GM19372 (cell line): ENCODE measurements around the gene DAPP1.
"Not testable (repeated sequence)": the region's sequence is repeated elsewhere in the genome, so short reads cannot be mapped to it uniquely, and the experiment has no call there.

Experiments
- ATAC-seq: cut with Tn5 transposase; IDR thresholded peaks from one replicate; pipeline ENCODE4 v1.9.1; 2021; ENCODE audit warnings: mild to moderate bottlenecking, low read depth, moderate library complexity; ENCODE audit not compliant: unreplicated experiment

Gene DAPP1

GRCh38 chr4:99822734-99823133, 6.1 kb downstream of the DAPP1 start:
- no peak for ATAC-seq

DNA sequence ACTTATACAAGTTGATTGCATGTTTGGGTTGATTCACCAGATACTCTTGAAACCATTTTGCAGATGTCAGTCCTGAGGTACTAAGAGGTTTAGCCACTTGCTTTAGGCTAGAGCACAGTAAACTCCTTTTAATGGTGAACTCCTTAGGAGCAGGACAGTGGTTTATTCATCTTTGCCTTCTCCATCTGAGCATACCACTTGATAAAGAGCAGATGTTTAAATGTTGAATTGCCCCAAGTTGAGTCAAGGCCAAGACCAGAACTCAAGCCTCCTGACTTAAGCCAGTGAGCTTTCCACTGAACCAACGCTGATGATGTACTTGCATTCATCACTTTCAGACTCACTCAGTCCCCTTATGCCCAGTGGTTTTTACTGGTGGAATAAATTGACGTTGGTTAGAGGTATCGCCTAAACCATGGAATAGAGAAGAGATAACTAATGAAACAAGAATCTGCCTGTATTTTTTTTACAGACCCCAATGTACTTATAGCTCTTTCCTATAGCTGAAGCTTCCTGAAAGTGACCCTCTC, 7.5 kb downstream of the DAPP1 start:
- no peak for ATAC-seq

DNA sequence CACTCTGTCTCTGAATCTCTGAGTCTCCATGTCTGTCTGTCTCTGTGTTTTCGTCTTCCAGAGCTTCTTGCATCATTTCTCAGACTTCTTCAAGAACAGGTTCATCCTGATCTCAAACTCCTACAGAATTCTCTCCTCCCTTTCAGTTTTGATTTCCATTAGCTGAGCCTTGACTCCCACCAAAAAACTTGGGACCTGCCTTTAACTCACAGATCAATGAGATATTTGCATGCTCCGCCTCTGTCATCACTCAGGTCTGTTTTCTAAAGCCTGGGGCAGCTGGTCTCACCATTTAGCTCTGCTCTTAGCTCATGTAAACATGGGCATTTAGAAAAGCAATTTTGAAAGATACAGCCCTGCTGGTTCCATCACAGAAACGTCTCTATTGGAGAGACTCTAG, 8.6 kb downstream of the DAPP1 start:
- no peak for ATAC-seq

DNA sequence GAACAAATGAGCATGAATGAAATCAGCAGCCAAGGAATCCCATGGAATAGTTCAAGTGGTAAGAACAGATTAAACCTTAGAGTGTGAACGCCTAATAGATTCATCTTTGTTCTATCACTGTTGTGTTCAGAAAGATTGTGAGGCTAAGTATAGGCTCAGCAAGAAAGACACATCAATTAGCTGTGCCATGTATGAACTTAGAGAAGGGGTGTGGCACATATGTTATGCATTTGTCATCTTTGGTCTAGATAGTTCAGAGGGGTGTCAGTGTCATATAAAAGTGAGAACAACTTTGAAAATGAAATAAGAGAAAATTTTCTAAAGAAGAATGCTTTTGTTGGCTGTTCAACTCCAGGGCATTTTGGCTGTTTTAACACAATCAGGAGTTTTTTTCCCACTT, 9.4 kb downstream of the DAPP1 start:
- ATAC-seq: no peak

DNA sequence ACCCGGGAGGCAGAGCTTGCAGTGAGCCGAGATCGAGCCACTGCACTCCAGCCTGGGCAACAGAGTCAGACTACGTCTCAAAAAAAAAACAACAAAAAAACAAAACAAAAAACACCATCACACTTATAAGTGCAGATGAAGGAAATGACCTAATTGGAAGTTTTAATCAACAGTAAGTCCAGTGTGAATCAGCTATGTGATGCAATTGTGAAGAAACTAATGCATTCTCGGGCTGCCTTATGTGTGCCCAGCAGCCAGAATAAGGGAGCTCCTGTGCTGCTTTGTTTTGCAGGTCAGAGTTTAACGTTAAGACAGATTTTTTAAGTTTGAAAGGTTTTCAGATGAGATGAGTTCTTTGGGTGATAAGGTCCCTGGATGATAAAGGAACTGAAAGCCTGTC, 10.8 kb downstream of the DAPP1 start:
- no peak for ATAC-seq

- ATAC-seq: no peak
Measured at GRCh38 chr4:99827857-99828256, 11.2 kb downstream of the DAPP1 start.

- no peak for ATAC-seq
Measured at GRCh38 chr4:99828477-99828876, 11.8 kb downstream of the DAPP1 start.

GRCh38 chr4:99830051-99830450, 13.4 kb downstream of the DAPP1 start:
- not testable (repeated sequence) for ATAC-seq

- ATAC-seq: no peak
Measured at GRCh38 chr4:99832321-99832720, 15.7 kb downstream of the DAPP1 start.

DNA sequence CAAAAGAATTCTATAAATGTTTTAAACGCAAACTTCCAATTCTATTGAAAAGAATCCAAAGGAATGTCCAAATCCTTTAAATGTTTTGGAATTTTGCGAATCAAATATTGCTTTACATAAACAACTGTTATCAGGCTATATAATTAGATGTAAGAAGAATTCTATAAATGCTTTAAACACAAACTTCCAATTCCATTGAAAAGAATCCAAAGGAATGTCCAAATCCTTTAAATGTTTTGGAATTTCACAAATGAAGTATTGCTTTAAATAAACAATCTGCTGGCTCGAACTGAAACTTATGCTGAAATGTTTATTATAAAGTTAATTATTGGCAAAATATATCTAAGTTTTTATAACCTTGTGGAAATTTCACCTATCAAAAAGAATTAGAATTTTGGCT, 16.1 kb downstream of the DAPP1 start:
- no peak for ATAC-seq

DNA sequence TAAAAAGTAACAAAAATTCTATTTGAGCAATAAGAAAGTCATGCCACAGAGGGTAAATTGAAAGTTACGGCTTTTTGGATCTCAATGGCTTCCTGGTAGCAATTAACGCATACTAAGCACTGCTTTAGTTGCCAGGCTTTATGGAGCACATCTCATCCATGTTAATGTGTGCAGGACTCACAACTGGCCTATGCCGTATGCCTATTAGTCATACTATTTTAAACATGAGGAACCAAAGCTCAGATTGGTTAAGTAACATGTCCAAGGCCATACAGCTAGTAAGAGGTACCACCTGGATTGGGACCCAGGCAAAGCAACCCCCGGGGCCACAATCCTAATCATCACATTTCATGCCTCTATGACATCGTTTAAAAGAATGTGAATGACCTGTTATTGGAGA, 17.1 kb downstream of the DAPP1 start:
- no peak for ATAC-seq

DNA sequence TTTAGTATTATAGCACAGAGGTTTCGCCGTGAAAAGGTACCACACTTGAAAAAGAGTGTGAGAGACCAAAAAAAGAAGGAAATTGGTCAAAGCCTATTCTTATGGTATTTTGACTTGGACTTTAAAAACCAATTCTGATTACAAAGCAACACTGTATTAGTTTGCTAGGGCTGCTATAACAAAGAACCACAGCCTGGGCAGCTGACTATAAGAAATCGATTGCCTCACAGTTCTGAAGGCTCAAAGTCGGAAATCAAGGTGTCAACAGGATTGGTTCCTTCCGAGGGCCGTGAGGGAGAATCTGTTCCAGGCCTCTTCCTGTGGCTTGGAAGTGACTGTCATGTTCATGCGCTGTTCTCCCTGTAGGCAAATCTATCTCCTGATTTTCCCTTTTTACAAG, 17.9 kb downstream of the DAPP1 start:
- no peak for ATAC-seq

DNA sequence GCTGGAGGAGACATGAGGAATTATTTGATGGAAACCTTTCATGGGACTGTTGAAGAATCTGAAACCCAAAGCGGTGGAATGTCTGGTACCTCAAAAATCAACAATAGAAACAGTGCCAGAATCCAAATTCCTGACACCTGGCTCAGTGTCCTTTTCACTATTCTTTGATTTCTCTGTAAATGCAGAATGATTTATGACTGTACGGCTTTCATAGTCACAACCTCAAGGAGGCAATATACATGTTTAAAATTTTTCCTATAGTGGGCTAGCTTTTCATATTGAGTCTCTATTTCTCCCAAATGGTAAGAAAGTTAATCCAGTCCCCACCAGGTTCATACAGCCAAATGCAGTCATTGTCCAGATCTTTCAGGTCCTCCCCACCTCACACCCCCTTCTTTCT, 19.3 kb downstream of the DAPP1 start:
- no peak for ATAC-seq

- ATAC-seq: no peak
Measured at GRCh38 chr4:99838927-99839326, 22.3 kb downstream of the DAPP1 start.

DNA sequence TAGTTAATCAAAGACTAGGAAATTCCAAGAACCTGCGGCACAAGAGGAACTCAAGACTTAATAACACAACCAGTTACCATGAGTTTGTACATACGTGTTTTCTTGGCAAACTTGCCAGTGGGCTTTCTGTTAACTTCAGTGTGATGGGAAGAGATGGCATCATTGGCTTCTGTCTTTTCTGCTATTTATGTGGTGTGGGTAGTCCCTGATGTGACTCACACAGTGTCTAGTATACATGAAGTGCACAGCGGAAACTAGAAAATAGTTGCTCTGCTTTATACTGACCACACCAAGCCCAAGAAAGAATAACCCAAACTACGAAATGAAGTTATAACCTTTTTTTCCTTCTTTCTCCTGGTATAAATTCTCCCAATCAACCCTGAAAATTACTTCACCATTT, 24.5 kb downstream of the DAPP1 start:
- peak; percentile 51 for ATAC-seq

- ATAC-seq: no peak
Measured at GRCh38 chr4:99843413-99843812, 26.8 kb downstream of the DAPP1 start.

DNA sequence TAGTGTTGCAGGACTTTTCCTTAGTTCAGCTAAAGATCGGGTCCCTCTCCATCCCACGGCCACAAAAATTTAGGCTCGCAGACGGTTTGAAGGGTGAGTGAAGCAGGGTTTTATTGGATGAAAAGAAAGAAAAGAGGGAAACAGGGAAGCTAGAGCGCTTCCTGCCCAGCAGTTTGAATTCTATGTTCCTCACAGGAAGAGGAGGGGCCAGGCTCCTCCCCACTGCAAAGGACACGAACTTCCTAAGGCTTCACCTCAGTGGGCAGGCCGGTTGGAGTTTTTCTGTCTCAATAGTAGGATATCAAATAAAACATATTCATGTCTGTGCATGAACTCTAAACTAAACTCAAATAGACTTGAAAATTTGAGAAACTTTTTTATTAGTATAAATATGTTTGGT, 27.4 kb downstream of the DAPP1 start:
- ATAC-seq: no peak

DNA sequence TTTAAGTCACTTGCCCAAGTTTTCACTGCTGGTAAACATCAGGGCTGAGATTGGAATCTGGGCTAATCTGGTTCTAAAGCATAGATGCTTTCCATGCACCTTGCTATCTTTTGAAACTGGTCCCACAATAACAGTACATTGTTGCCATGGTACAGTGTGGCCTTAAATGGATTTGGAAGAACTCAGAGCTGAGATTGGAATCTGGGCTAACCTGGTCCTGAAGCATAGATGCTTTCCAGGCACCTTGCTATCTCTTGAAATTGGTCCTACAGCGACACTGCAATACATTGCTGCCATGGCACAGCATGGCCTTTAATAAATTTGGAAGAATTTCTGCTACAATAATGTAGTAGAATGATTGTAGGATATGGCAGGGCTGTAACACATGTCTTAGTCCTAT, 28.6 kb downstream of the DAPP1 start:
- no peak for ATAC-seq

DNA sequence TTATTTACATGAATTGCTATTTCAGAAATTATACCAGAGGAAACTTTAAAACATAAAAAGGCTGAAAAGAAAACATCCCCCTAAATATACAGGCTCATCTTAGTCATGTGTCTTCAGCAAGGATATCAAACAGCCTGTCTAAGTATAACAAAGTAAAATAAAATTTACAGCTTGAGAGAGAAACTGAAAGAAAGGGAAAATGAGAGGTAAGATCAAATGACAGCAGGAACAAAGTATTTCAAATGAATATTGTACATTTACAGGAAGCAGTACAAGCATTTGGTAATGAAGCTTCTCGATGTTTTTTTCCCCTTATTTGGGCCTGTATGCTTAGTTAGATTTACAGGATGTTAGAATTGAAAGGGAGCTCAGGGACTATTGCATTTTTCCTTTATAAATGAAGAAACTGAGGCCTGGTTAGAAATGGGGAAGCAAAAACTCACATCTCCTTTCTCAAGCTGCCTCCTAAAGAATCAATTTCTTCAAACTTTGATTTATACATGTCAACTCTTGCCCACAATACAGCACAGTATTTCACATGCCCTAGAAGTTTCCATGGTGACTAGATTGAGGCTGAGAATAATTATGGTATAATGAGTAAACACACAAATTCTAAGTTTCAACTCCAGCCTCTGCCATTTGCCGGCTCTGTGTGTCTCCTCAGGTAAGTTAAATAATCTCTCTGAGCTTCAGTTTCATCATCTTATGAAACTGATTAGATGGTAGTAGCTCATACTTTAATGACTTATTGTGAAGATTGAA, 29.3 kb downstream of the DAPP1 start:
- peak; percentile 18 for ATAC-seq

DNA sequence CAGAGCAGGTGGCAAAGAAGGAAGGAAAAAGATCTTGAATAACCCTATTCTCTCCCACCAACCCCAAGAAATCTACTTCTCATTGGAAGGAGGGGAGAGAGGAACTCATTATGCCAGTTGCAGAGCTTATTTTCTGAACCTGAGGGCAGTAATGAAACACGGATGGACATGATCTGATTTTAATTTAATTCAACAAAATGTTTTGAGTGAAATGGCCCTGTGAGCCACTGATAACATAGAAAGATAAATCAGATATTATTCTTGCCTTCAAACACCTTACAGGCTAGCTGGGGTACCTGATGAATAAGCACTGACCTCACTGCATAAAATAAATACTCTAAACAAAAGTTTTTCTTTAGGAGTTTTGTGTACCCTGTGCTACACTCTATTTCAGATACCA, 30.3 kb downstream of the DAPP1 start:
- ATAC-seq: no peak

DNA sequence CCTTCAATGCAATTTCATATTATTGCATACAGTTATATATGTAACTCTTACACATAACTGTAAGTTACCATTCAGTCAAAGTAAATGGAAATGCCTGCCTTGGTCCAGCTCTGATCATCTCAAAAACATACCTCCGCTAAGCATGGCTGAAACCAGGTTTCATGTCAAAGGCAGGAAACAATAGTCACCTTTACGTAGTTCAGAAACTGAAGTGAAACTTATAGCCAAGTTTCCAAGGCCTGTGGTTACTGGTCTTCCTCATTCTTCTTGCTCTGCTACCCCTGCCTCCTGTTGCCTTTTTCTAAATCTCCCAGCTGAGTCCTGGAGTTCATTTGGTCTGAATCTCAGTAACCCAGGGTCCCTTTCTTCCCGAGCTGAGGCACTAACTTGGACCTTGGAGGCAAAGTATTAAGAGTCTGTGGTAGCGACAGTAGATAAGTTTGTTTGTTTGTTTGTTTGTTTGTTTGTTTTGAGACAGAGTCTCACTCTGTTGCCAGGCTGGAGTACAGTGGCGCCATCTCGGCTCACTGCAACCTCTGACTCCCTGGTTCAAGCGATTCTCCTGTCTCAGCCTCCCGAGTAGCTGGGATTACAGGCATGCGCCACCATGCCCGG, 30.8 kb downstream of the DAPP1 start:
- peak; percentile 61 for ATAC-seq

GRCh38 chr4:99848591-99849001, 32.0 kb downstream of the DAPP1 start:
- peak; percentile 35 for ATAC-seq
